DMS79 treated with DMSO at 0.1 percent for 48 hours (cell line): Measurements from ENCODE around the gene LRP1B.
"Not testable (repeated sequence)": the region's sequence is repeated elsewhere in the genome, so short reads cannot be mapped to it uniquely, and the experiment has no call there.

Source experiments
- DNase-seq: peaks from one replicate; lab custom pipeline; 2025; lab: John Stamatoyannopoulos, UW

The LRP1B gene

DNA sequence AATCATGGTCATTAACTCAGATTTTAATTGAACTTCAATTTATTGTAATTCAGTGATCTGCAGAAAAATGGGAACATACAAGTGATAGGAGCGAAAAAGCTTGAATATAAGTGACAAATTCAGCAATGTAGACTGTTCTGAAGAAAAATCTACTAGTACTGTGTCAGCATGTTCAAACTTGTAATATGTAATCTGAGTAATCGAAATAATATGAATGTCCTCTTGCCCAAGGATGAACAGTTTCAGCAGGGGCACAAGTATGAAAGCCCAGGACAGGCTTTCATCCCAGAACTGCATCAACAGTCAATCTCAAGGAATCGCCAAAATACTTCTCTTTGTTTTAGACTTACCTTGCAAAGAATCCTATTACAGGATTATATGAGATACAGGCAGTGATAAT is 1110.5 kb downstream of the LRP1B start:
- DNase-seq: no peak

DNA sequence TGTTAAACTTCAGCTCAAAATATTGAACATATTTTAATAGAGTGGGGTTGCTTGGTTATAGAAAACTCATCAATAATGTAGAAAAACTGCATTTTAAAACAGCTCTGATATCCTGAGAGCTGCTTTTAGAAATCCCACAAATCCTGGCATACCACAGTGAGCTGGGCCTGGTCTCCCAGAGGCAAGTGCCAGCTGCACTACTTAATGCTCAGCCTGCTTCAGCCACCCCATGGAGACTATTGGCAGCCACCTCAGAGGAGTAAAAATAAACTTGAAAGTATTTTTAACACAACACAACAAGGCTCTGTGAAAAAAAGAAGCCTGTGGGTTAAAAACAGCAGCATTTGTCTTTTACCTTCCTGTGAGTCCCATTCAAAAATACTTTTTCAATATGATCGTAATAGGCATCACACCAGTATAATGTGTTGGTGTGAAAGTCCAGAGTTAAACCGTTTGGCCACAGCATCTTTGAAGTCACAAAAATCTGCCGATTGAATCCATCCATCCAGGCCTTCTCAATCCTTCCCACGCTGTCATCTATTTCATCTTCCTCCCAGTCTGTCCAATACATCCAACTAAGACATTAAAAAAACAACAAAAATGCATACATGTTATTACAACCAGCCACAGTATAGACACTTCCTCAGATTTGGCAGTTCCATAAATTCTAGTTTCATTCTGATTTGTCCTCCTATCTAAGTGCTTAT is 1115.3 kb downstream of the LRP1B start:
- no peak for DNase-seq

DNA sequence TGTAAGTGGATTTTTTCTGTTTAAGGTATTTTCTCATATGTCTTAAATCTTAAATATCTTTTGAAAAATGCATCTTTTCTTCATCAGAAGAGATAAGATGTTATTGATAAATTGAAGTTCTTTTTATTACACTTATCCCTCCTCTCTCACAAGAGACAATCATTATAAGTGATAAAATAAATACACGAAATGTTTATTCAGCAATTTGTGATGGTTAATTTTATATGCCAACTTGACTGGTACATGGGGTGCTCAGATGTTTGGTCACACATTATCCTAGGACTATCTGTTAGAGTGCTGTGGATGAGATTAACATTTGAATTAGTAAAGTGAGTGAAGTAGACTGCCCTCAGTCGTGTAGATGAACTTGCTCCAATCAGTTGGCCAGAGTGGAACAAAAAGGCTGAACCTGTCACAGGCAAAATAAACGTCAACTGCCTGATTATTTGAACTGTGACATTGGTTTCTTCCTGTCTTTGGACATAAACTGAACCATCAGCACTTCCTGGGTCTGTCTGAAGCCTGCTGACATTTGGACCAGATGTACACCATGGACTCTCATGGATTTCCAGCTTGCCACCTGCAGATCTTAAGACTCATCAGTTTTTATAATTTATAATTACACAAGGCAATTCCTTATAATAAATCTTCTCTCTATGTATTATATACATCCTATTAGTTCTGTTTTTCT is 1126.7 kb downstream of the LRP1B start:
- no peak for DNase-seq

DNA sequence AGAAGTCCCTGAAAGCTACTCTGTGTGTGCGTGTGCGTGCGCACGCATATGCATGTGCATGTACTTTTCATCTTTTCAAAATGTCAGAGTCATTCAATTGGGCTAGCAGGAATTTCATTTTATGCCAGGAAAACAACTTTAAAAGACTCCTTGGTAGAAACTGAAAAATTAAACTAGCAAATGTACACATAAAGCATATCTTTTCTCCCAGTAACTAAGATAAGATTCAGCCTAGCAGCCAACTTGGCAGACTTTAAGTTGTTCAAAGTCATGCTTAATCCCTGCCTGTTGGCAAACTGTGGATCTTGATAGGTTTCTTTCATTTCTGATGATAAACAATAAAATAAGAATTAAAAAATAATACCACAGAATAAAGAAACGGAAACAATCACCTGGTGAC is 1129.1 kb downstream of the LRP1B start:
- no peak for DNase-seq

DNA sequence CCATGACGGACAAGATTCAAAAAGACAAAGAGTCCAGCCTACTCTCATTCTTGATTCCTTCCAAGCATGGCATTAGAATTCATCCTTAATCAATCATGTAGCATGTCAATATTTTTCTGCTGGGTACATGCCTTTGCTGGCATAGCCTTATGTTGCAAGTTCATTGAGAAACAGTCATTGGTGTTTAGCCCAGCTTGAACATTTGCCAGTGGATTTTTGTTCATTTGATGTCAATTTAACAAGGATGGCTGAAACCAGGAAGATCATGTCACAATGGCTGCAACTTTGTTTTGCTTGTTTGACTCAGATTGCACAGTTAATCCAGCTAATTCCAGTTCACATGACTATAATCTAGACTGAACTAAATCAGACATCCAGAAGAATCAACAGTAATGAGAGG is 1132.2 kb downstream of the LRP1B start:
- DNase-seq: no peak

DNA sequence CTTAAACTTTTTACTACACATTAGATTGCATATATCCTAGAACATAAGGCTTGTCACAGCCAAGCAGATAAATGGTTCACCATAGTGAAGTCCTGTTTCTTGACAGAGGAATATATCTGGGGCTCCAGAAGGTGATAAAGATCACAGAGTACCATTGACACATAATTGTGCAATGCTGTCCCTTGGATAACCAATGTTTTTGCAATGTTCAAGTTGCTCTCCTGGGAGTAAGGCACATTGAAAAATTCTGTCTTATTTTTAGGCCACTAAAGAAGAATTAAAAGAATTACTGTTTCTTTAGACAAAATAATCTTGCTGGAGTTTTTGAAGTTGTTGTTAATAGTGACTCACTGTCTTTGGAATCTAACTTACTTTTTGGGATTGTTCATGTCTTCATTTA is 1132.8 kb downstream of the LRP1B start:
- DNase-seq: no peak

GRCh38 chr2:140994856-140995255 is 1136.0 kb downstream of the LRP1B start:
- no peak for DNase-seq

DNA sequence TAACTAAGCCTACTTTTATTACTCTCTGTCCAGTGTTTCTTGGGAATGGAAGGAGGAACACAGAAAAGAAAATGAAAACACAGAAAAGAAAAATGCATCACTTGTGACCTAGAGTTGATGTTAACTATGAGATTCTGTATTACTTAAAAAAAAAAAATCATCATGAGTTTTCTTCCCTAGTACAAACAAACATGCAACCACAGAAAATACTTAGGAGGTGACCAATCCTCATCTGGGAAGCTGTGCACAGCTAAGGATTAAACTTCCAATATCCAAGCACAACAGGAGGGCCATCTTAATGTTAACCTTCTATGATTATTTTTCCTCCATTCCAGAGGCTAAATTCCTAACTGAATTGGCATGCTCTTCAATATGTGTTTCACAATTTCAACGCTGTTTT is 1140.4 kb downstream of the LRP1B start:
- no peak for DNase-seq

DNA sequence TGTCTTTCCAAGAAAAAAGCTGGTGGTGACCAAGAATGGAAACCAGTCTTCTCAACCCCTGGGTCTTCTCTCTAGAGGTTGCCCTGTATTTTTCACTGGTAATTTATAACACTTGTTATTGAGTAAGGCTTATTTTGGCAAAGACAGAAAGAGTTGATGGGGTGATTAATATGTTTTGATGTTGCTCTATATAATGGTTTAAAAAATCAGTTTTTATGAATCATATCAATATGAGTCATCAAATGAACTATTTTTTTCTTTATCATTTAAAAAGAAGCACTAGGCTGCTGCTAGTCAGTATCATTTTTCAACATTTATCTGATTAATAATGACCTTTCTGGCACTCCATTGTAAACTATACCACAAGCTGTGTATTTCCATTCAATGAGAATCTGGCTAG is 1142.2 kb downstream of the LRP1B start:
- no peak for DNase-seq

GRCh38 chr2:140986456-140986855 is 1144.4 kb downstream of the LRP1B start:
- no peak for DNase-seq

DNA sequence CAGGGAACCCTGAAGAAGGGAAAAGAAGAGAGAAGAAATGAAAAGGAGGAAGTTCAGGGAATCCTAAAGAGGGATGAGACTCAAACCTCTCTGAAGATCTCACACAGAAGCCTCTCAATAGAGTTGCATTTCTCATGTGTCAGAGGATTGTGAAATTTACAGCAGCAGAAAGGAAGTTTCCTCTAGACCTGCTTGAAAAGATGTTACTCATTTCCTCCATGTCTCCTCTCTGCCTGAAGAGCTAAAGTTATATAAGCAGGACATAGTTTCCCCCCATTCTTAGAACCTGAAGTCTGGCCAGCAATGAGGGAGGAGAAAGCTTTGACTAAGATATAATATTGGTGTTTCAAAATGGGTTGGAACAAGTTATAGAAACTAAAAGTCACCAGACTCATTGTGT is 1155.6 kb downstream of the LRP1B start:
- DNase-seq: no peak

- DNase-seq: no peak
Observed at GRCh38 chr2:140972724-140973123, 1158.1 kb downstream of the LRP1B start.

DNA sequence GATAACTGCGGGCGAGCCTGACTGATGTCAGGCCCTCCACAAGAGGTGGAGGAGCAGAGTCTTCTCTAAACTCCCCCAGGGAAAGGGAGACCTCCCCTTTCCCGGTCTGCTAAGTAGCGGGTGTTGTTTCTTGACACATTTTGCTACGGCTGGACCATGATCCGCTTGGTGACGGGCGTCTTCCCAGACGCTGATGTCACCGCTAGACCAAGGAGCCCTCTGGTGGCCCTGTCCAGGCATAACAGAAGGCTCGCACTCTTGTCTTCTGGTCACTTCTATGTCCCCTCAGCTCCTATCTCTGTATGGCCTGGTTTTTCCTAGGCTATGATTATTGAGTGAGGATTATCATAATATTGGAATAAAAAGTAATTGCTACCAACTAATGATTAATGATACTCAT is 1166.5 kb downstream of the LRP1B start:
- DNase-seq: not testable (repeated sequence)

GRCh38 chr2:140949932-140950331 is 1180.9 kb downstream of the LRP1B start:
- DNase-seq: no peak

GRCh38 chr2:140947236-140947635 is 1183.6 kb downstream of the LRP1B start:
- no peak for DNase-seq

- DNase-seq: no peak
Observed at GRCh38 chr2:140943867-140944266, 1186.9 kb downstream of the LRP1B start.

GRCh38 chr2:140942284-140942683 is 1188.5 kb downstream of the LRP1B start:
- no peak for DNase-seq

- DNase-seq: no peak
Observed at GRCh38 chr2:140929849-140930248, 1201.0 kb downstream of the LRP1B start.

GRCh38 chr2:140918426-140918825 is 1212.4 kb downstream of the LRP1B start:
- DNase-seq: no peak

DNA sequence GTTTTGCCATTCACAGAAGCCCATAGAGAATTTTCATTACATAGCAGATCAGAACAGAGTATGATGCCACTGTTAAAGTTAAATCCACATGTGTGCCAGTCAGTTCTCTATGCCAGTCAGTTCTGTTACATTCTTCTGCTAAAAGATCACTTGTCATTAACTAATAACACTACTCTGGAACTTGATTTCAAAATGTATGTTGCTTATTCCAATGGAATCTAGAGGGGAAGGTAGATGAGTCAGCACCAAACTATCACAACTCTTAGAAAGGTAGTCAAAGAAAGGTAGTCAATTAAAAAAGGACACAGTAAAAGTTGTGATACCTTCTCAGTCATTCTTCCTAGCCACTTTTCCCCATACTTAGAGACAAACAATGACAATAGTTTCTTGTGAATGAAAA is 1214.4 kb downstream of the LRP1B start:
- DNase-seq: no peak

GRCh38 chr2:140910683-140911082 is 1220.1 kb downstream of the LRP1B start:
- DNase-seq: no peak

DNA sequence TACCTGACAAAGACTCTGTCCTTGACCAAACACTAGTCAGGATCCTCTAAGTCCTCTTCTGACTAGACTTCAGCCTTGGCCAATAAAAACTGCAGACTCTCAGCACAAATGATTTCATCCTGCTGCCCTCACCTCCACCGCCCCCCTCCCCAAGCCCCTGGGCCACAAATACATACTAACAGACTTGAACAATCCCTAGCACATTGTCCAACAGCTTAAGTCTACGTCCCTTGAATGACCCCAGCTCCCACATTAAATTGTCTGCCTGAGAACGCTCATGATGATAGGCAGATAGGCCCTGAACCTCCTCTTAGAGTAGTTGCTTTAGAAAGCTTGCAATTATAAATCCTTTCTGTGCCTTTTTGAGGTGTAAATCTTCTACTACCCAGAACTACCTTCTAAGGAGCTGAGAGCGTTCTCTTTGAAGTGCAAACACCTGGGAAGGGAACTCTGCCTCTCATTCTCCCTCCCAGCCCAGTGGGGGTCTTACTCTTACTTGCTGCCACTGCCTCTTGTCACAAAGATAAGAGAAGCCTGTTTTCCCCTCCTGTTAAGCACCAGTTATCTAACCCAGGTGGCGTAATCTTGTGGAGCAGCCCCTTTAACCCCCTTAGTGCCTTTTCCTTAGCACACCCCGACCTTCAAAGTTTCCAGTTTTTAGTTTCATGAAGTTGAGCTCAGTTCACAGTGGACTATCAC is 1225.6 kb downstream of the LRP1B start:
- DNase-seq: no peak

DNA sequence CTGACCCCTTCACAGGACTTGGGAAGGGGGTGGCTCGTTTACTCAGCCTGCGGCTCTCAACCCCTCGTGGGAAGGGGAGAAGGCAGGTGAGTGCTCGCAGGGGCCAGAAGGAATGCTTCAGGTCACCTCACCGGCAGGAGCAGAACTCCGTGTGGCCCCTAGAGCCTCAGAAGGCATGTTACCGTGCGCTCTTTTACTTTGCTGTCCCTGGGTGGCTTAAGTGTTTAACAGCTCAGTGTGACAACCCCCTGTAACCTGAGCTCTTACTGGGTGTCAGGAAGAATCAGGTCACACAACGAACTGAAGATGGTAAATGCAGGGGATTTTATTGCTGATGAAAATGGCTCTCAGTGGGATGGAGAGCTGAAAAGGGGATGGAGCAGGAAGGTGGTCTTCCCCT is 1235.4 kb downstream of the LRP1B start:
- no peak for DNase-seq
